ENCODE results near the gene ARHGEF28. TPM values are rescaled to one million over a fixed set of nuclear protein-coding genes. Genes with fewer than 3 reads are reported as not detected.

Gene ARHGEF28
- total and polyA plus RNA-seq, 7 experiments from 2014 or later, result 0.03 to 0.47 TPM; not detected in 5

- Mint-ChIP-seq H3K36me3 (no peaks in the 10 kb centered on the region), H3K27ac (no peak overlapping the region), H3K27me3 (peaks cover 0 to 15% (median 7%) of the 10 kb centered on the region in 5 donors), H3K4me3 (no peak overlapping the region), H3K9me3 (peaks cover 0 to 2% (median 0%) of the 10 kb centered on the region in 11 donors), H3K4me1 (no peaks in the 10 kb centered on the region)
- CTCF ChIA-PET, result no interaction called here
- ATAC-seq (no peak), DNase-seq (no peak)
- intact Hi-C loops (cut with micrococcal nuclease), result no loop called here
- no peaks in the 10 kb centered on the region for H3K27me3 ChIP-seq (ENCODE audit: control insufficient read depth in 2 of 2, insufficient read depth in 2 of 2, low read length in 2 of 2)
- H3K27ac ChIP-seq (ENCODE audit: low read depth, low read length), result no peak overlapping the region
- POLR2A ChIA-PET, result no interaction called here
- no peak overlapping the region for H3K4me3 ChIP-seq (ENCODE audit: low read length)
- H3K9me3 ChIP-seq (ENCODE audit: control insufficient read depth in 2 of 3, low read length in 3 of 3), result no peaks in the 10 kb centered on the region
- H3K4me1 ChIP-seq (ENCODE audit: control insufficient read depth in 2 of 2, insufficient read depth in 2 of 2, low read length in 2 of 2), result no peaks in the 10 kb centered on the region
- no peaks in the 10 kb centered on the region for H3K36me3 ChIP-seq (ENCODE audit: control insufficient read depth in 2 of 3, insufficient read depth in 3 of 3, low read length in 3 of 3)
Observed at GRCh38 chr5:73684691-73685090, 58.7 kb downstream of the ARHGEF28 start.

DNA sequence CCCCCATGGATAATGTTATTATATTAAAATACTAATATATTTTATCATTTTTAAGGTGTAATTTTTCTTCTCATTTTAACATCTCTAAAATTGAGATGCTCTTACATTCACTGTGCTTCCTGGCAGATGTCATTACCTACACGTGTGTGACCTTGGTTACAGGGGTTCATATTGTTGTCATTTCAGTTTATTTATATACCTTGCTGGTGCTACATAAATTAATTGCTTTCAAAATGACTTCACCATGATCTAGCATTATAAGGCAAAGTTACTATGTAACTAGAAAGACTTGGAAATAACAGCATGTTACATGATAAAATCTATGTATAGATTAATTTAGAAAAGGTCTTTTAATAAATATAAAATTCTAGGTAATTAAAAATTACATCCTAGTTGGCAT lies 60.9 kb downstream of the ARHGEF28 start:
- intact Hi-C loops (cut with micrococcal nuclease), result no loop called here
- ChIA-PET POLR2A (no interaction called here), CTCF (no interaction called here)
- Histone ChIP-seq H3K4me1 (ENCODE audit: control insufficient read depth in 2 of 2, insufficient read depth in 2 of 2, low read length in 2 of 2) (no peaks in the 10 kb centered on the region), H3K27me3 (ENCODE audit: control insufficient read depth in 2 of 2, insufficient read depth in 2 of 2, low read length in 2 of 2) (no peaks in the 10 kb centered on the region), H3K9me3 (ENCODE audit: control insufficient read depth in 2 of 3, low read length in 3 of 3) (no peaks in the 10 kb centered on the region), H3K36me3 (ENCODE audit: control insufficient read depth in 2 of 3, insufficient read depth in 3 of 3, low read length in 3 of 3) (no peaks in the 10 kb centered on the region), H3K4me3 (ENCODE audit: low read length) (no peak overlapping the region), H3K27ac (ENCODE audit: low read depth, low read length) (no peak overlapping the region)
- H3K27ac Mint-ChIP-seq, result no peak overlapping the region
- peaks cover 0 to 2% (median 0%) of the 10 kb centered on the region in 11 donors for H3K9me3 Mint-ChIP-seq
- no peak overlapping the region for H3K4me3 Mint-ChIP-seq
- H3K27me3 Mint-ChIP-seq, result peaks cover 2 to 15% (median 9%) of the 10 kb centered on the region in 5 donors
- ATAC-seq (no peak), DNase-seq (no peak)
- no peaks in the 10 kb centered on the region for H3K36me3 Mint-ChIP-seq
- no peaks in the 10 kb centered on the region for H3K4me1 Mint-ChIP-seq

DNA sequence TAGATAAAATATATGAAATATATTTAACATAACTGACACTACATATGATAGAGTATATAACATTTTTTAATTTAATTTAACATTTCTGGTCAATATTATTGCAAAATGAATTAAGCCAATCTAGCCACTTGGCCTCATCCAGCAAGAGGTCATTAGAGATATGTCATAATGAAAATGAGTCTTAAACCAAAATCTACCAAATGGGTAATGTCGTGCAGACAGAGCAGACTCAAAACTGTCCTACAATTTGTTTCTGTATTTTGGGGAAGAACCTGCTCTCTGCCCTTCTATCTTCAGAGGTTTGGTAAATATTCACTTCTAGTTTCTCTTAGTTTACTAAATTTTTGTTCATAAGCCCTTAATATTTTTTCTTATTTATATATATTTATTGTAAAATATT lies 61.4 kb downstream of the ARHGEF28 start:
- no peak overlapping the region for H3K4me3 ChIP-seq (ENCODE audit: low read length)
- H3K9me3 Mint-ChIP-seq, result peaks cover 0 to 2% (median 0%) of the 10 kb centered on the region in 11 donors
- POLR2A ChIA-PET, result no interaction called here
- H3K27me3 ChIP-seq (ENCODE audit: control insufficient read depth in 2 of 2, insufficient read depth in 2 of 2, low read length in 2 of 2), result no peaks in the 10 kb centered on the region
- no peaks in the 10 kb centered on the region for H3K9me3 ChIP-seq (ENCODE audit: control insufficient read depth in 2 of 3, low read length in 3 of 3)
- H3K36me3 Mint-ChIP-seq, result no peaks in the 10 kb centered on the region
- H3K36me3 ChIP-seq (ENCODE audit: control insufficient read depth in 2 of 3, insufficient read depth in 3 of 3, low read length in 3 of 3), result no peaks in the 10 kb centered on the region
- H3K27ac Mint-ChIP-seq, result no peak overlapping the region
- intact Hi-C loops (cut with micrococcal nuclease), result no loop called here
- no peak for DNase-seq
- no peak for ATAC-seq
- H3K4me3 Mint-ChIP-seq, result no peak overlapping the region
- no peaks in the 10 kb centered on the region for H3K4me1 Mint-ChIP-seq
- no peaks in the 10 kb centered on the region for H3K4me1 ChIP-seq (ENCODE audit: control insufficient read depth in 2 of 2, insufficient read depth in 2 of 2, low read length in 2 of 2)
- H3K27me3 Mint-ChIP-seq, result peaks cover 2 to 15% (median 9%) of the 10 kb centered on the region in 5 donors
- no peak overlapping the region for H3K27ac ChIP-seq (ENCODE audit: low read depth, low read length)
- CTCF ChIA-PET, result no interaction called here

GRCh38 chr5:73690015-73690414 lies 64.0 kb downstream of the ARHGEF28 start:
- intact Hi-C loops (cut with micrococcal nuclease), result loop anchor here in 1 of 2 donors (5.0 kb wide), 1 partner anchor 98 kb away; no protein-coding TSS in a partner anchor

GRCh38 chr5:73691302-73692080 lies 65.5 kb downstream of the ARHGEF28 start:
- Mint-ChIP-seq H3K9me3 (peaks cover 0 to 2% (median 0%) of the 10 kb centered on the region in 11 donors), H3K36me3 (no peaks in the 10 kb centered on the region), H3K27ac (no peak overlapping the region), H3K27me3 (peaks cover 0 to 24% (median 14%) of the 10 kb centered on the region in 5 donors), H3K4me3 (no peak overlapping the region), H3K4me1 (peaks cover 0 to 17% (median 0%) of the 10 kb centered on the region in 7 donors)
- DNase-seq (no peak), ATAC-seq (no peak)
- H3K27me3 ChIP-seq (ENCODE audit: control insufficient read depth in 2 of 2, insufficient read depth in 2 of 2, low read length in 2 of 2), result no peaks in the 10 kb centered on the region
- H3K4me3 ChIP-seq (ENCODE audit: low read length), result no peak overlapping the region
- CTCF ChIA-PET, result interaction anchor here (0.6 kb wide), 1 partner anchor 100 kb away, joined by 3 read pairs; no protein-coding TSS in a partner anchor
- no peaks in the 10 kb centered on the region for H3K36me3 ChIP-seq (ENCODE audit: control insufficient read depth in 2 of 3, insufficient read depth in 3 of 3, low read length in 3 of 3)
- POLR2A ChIA-PET, result no interaction called here
- intact Hi-C loops (cut with micrococcal nuclease), result loop anchor here in 1 of 2 donors (5.0 kb wide), 1 partner anchor 99 kb away; no protein-coding TSS in a partner anchor
- H3K4me1 ChIP-seq (ENCODE audit: control insufficient read depth in 2 of 2, insufficient read depth in 2 of 2, low read length in 2 of 2), result peaks cover 0 to 6% of the 10 kb centered on the region in 2 donors
- H3K9me3 ChIP-seq (ENCODE audit: control insufficient read depth in 2 of 3, low read length in 3 of 3), result no peaks in the 10 kb centered on the region
- H3K27ac ChIP-seq (ENCODE audit: low read depth, low read length), result no peak overlapping the region

More at GRCh38 chr5:73690015-73690414, 64.0 kb downstream of the ARHGEF28 start:
- Histone ChIP-seq H3K36me3 (ENCODE audit: control insufficient read depth in 2 of 3, insufficient read depth in 3 of 3, low read length in 3 of 3) (no peaks in the 10 kb centered on the region), H3K4me3 (ENCODE audit: low read length) (no peak overlapping the region), H3K27me3 (ENCODE audit: control insufficient read depth in 2 of 2, insufficient read depth in 2 of 2, low read length in 2 of 2) (no peaks in the 10 kb centered on the region), H3K4me1 (ENCODE audit: control insufficient read depth in 2 of 2, insufficient read depth in 2 of 2, low read length in 2 of 2) (peaks cover 0 to 6% of the 10 kb centered on the region in 2 donors), H3K9me3 (ENCODE audit: control insufficient read depth in 2 of 3, low read length in 3 of 3) (no peaks in the 10 kb centered on the region), H3K27ac (ENCODE audit: low read depth, low read length) (no peak overlapping the region)
- Mint-ChIP-seq H3K27ac (no peak overlapping the region), H3K27me3 (peaks cover 1 to 18% (median 13%) of the 10 kb centered on the region in 5 donors), H3K9me3 (peaks cover 0 to 2% (median 0%) of the 10 kb centered on the region in 11 donors), H3K4me3 (no peak overlapping the region), H3K36me3 (no peaks in the 10 kb centered on the region), H3K4me1 (peaks cover 0 to 17% (median 0%) of the 10 kb centered on the region in 7 donors)
- ChIA-PET CTCF (interaction anchor here (0.5 kb wide), 1 partner anchor 32 kb away, joined by 3 read pairs; no protein-coding TSS in a partner anchor), POLR2A (no interaction called here)
- DNase-seq, result no peak
- no peak for ATAC-seq

DNA sequence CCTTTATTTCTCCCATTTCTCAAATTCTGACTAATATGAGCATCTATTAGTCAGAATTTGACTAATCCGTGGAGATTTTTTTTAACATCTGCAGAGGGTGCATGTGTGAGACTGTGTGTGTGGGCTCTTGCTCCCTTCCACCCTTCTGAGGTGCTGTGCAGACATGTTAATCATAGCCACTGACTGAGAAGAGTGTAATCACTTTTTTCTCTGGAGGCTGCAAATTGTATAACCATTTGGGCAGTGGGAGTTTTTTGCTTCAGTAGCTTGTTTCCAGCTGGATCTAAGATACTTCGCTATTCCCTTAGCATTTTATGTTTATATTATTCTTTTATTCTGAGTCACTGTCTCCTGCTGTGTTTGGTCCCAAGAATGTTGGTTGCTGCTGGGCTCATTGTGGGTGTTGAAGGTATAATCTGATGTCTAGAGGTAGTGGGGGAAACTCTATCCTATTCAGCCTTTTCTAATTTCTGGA lies 66.2 kb downstream of the ARHGEF28 start:
- intact Hi-C loops (cut with micrococcal nuclease), result loop anchor here in 1 of 2 donors (5.0 kb wide), 1 partner anchor 100 kb away; no protein-coding TSS in a partner anchor
- no peaks in the 10 kb centered on the region for H3K9me3 Mint-ChIP-seq
- H3K4me3 Mint-ChIP-seq, result no peak overlapping the region
- H3K4me3 ChIP-seq (ENCODE audit: low read length), result no peak overlapping the region
- H3K27ac ChIP-seq (ENCODE audit: low read depth, low read length), result no peak overlapping the region
- ChIA-PET POLR2A (no interaction called here), CTCF (interaction anchor here (0.6 to 0.7 kb wide), 2 partner anchors 26 to 101 kb away, joined by 3 read pairs; no protein-coding TSS in a partner anchor)
- H3K27ac Mint-ChIP-seq, result no peak overlapping the region
- no peak for ATAC-seq
- DNase-seq, result no peak
- peaks cover 0 to 25% (median 14%) of the 10 kb centered on the region in 5 donors for H3K27me3 Mint-ChIP-seq
- no peaks in the 10 kb centered on the region for H3K9me3 ChIP-seq (ENCODE audit: control insufficient read depth in 2 of 3, low read length in 3 of 3)
- H3K36me3 ChIP-seq (ENCODE audit: control insufficient read depth in 2 of 3, insufficient read depth in 3 of 3, low read length in 3 of 3), result no peaks in the 10 kb centered on the region
- no peaks in the 10 kb centered on the region for H3K36me3 Mint-ChIP-seq
- H3K4me1 ChIP-seq (ENCODE audit: control insufficient read depth in 2 of 2, insufficient read depth in 2 of 2, low read length in 2 of 2), result peaks cover 0 to 6% of the 10 kb centered on the region in 2 donors
- peaks cover 0 to 17% (median 0%) of the 10 kb centered on the region in 7 donors for H3K4me1 Mint-ChIP-seq
- H3K27me3 ChIP-seq (ENCODE audit: control insufficient read depth in 2 of 2, insufficient read depth in 2 of 2, low read length in 2 of 2), result no peaks in the 10 kb centered on the region

All from naive thymus-derived CD4-positive, alpha-beta T cell (primary cell).